Measurements from ENCODE around the gene OPCML. TPM values are rescaled to one million over a fixed set of nuclear protein-coding genes. Genes with fewer than 3 reads are reported as not detected.

OPCML gene
- total RNA-seq, 1 experiment from 2014 or later, result 0.94 TPM

DNA sequence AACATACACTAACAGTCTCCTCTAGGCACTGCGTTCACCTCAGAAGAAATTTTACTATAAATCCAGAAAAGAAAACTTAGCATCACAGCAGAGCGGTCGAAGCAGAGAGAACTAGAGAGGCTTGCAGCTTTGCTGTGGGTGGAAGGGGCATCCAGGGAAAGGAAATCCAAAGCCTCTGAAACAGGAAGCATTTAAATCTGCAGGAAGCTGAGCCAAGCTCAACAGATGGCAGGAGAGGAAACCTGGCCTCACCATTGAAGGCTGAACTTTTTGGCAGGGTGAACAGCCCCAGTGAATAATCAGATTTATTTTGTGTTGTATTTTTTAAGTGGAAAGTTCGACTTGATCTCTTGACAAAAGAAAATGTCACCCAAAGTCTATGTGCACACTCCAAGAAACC lies 858.1 kb downstream of the OPCML start:
- no peak overlapping the region for H4K8ac ChIP-seq (replicated peaks; ENCODE audit: insufficient read length, low read depth, low read length)
- no peak overlapping the region for H3K23ac ChIP-seq (ENCODE audit: insufficient read length, low read depth, low read length)
- TF ChIP-seq, protein P1, sequence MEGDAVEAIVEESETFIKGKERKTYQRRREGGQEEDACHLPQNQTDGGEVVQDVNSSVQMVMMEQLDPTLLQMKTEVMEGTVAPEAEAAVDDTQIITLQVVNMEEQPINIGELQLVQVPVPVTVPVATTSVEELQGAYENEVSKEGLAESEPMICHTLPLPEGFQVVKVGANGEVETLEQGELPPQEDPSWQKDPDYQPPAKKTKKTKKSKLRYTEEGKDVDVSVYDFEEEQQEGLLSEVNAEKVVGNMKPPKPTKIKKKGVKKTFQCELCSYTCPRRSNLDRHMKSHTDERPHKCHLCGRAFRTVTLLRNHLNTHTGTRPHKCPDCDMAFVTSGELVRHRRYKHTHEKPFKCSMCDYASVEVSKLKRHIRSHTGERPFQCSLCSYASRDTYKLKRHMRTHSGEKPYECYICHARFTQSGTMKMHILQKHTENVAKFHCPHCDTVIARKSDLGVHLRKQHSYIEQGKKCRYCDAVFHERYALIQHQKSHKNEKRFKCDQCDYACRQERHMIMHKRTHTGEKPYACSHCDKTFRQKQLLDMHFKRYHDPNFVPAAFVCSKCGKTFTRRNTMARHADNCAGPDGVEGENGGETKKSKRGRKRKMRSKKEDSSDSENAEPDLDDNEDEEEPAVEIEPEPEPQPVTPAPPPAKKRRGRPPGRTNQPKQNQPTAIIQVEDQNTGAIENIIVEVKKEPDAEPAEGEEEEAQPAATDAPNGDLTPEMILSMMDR (conservative IDR thresholded peaks at IDR 0.05), result no peak
- no peak overlapping the region for H3K18ac ChIP-seq (ENCODE audit: insufficient read length, low read depth, low read length)
- no peak overlapping the region for H4K5ac ChIP-seq (ENCODE audit: insufficient read length, low read depth, low read length)
- no peak overlapping the region for H3K27ac ChIP-seq (ENCODE audit: insufficient read length, low read depth, low read length)
- H2AK5ac ChIP-seq (ENCODE audit: insufficient read length, low read length), result no peak overlapping the region
- no peaks in the 10 kb centered on the region for H3K9me3 ChIP-seq (ENCODE audit: control insufficient read depth, low read depth, low read length)
- Mint-ChIP-seq H3K4me3 (no peak overlapping the region), H3K27me3 (ENCODE audit: low read depth) (no peaks in the 10 kb centered on the region; the same call in 1 of the 2 replicates), H3K36me3 (ENCODE audit: insufficient read depth in 1 of 3, low read depth in 3 of 3) (peaks cover 0 to 10% (median 0%) of the 10 kb centered on the region in 3 experiments; a peak in 3 of 7 replicates), H3K9me3 (peaks cover 4 to 8% of the 10 kb centered on the region in 2 experiments; a peak in 3 of 5 replicates), H3K27ac (no peak overlapping the region), H3K4me1 (no peaks in the 10 kb centered on the region)
- H3K4me1 ChIP-seq (ENCODE audit: insufficient read depth, low read length), result no peaks in the 10 kb centered on the region
- no peak overlapping the region for H3K56ac ChIP-seq (ENCODE audit: insufficient read length, low read depth, low read length)
- no peak overlapping the region for H2BK15ac ChIP-seq (ENCODE audit: low read depth, low read length)
- no peak overlapping the region for H2AFZ ChIP-seq (ENCODE audit: low read length)
- H3K23me2 ChIP-seq (ENCODE audit: insufficient read length, low read depth, low read length, poor library complexity, severe bottlenecking), result no peaks in the 10 kb centered on the region
- no CpG with 5 or more reads among the region's 4 CpGs for WGBS (ENCODE audit: extremely low coverage, insufficient read length, low lambda C conversion rate)
- no peak overlapping the region for H4K91ac ChIP-seq (ENCODE audit: insufficient read length, low read depth, low read length)
- H2BK20ac ChIP-seq (ENCODE audit: low read depth, low read length, poor library complexity, severe bottlenecking), result no peak overlapping the region
- DNase-seq, result no peak
- no peak overlapping the region for H3K9ac ChIP-seq (ENCODE audit: extremely low read depth, insufficient read length, low read length)
- H3K4me2 ChIP-seq (ENCODE audit: insufficient read depth, insufficient read length, low read length), result no peak overlapping the region
- H3K79me2 ChIP-seq (ENCODE audit: insufficient read depth, low read length), result no peaks in the 10 kb centered on the region
- H3T11ph ChIP-seq (ENCODE audit: low read length), result no peak overlapping the region
- no peak overlapping the region for H2BK12ac ChIP-seq (ENCODE audit: insufficient read length, low read depth, low read length)
- H3K4ac ChIP-seq (ENCODE audit: low read depth, low read length), result no peak overlapping the region
- no peaks in the 10 kb centered on the region for H3K79me1 ChIP-seq (ENCODE audit: insufficient read depth, low read depth, low read length, poor library complexity, severe bottlenecking)
- no peak overlapping the region for H2BK120ac ChIP-seq (ENCODE audit: low read depth, low read length, poor library complexity, severe bottlenecking)
- H2BK5ac ChIP-seq (ENCODE audit: insufficient read length, low read length), result no peak overlapping the region
- H3K27me3 ChIP-seq (ENCODE audit: insufficient read depth, low read length), result no peaks in the 10 kb centered on the region
- no peaks in the 10 kb centered on the region for H4K20me1 ChIP-seq (ENCODE audit: control insufficient read depth, insufficient read depth, insufficient read length)
- no peak overlapping the region for H3K14ac ChIP-seq (ENCODE audit: insufficient read depth, low read length)

Measured in H9 (cell line).